Heart right ventricle (tissue), 16 donors: Measurements from ENCODE around the gene CCND2. TPM values are rescaled to one million over a fixed set of nuclear protein-coding genes. Genes with fewer than 3 reads are reported as not detected.

ENCODE experiments used
- ATAC-seq, 8 donors: fragments of 200-7000 bp; cut with Tn5 transposase; one replicate each; pipeline ENCODE4 v1.9.1; 2020; ENCODE audit warnings: mild to moderate bottlenecking in 8 of 8, moderate library complexity in 8 of 8, moderate number of reproducible peaks in 1 of 8
- DNase-seq, 2 donors: peaks; one replicate each; pipeline ENCODE4 v3.0.0-alpha.2; 2020
- H3K27ac ChIP-seq, 10 donors: fragments of 200-600 bp; sonication (generic) in 2 of 10; one replicate each; pipeline versions ENCODE4 v1.5.0 to v1.8.0; 2020 to 2022; ENCODE audit warnings: mild to moderate bottlenecking in 3 of 10
- H3K27me3 ChIP-seq, 7 donors: fragments of 200-600 bp; one replicate each; pipeline ENCODE4 v1.8.0; 2021 to 2022; ENCODE audit warnings: mild to moderate bottlenecking in 2 of 7
- H3K36me3 ChIP-seq, 9 donors: fragments of 200-600 bp; sonication (generic) in 1 of 9; one replicate each; pipeline versions ENCODE4 v1.5.0 to v1.8.0; 2020 to 2022; ENCODE audit warnings: mild to moderate bottlenecking in 2 of 9
- H3K4me1 ChIP-seq, 9 donors: fragments of 200-600 bp; sonication (generic) in 1 of 9; one replicate each; pipeline versions ENCODE4 v1.5.0 to v1.8.0; 2020 to 2022; ENCODE audit warnings: mild to moderate bottlenecking in 4 of 9
- H3K4me3 ChIP-seq, 10 donors: fragments of 200-600 bp; sonication (generic) in 2 of 10; one replicate each; pipeline versions ENCODE4 v1.5.0 to v1.8.0; 2020 to 2022; ENCODE audit warnings: mild to moderate bottlenecking in 7 of 10, moderate library complexity in 2 of 10
- H3K9me3 ChIP-seq, 11 donors: fragments of 200-600 bp in 10 of 11; sonication (generic) in 2 of 11; one replicate each; pipeline versions ENCODE4 v1.5.0 to v1.8.0; 2013 to 2022; ENCODE audit warnings: mild to moderate bottlenecking in 2 of 11, control low read depth in 1 of 11, moderate library complexity in 1 of 11
- CTCF ChIP-seq, 9 donors: fragments of 200-600 bp; sonication (generic) in 2 of 9; IDR thresholded peaks; one replicate each; pipeline versions ENCODE4 v1.5.0 to v1.8.0; 2021 to 2022; ENCODE audit warnings: antibody characterized with exemption in 9 of 9, mild to moderate bottlenecking in 5 of 9, moderate library complexity in 1 of 9
- WGBS, 2 donors: extraction: QIAGEN DNeasy Blood & Tissue Kit; methylation state at CpG; one replicate each; pipeline ENCODE4 v1.1.7; 2013; ENCODE audit warnings: inconsistent platforms in 1 of 2; 5-methylcytosine and 5-hydroxymethylcytosine counted together
- intact Hi-C, 10 donors: fragments of 100-400 bp; cut with DNase I; formaldehyde crosslinking; loops; one replicate each; pipeline versions ENCODE4 v1.11.1 to v1.14.2; 2022
- polyA plus RNA-seq, 2 donors: library from polyadenylated mRNA; stranded (reverse); fragments of 200-250 nt; gene quantifications; one replicate each; pipeline ENCODE4 v1.2.3, GENCODE V29; 2013
- total RNA-seq, 10 donors: library from RNA; stranded (reverse); fragmentation: NEBNext Ultra II Directional in 3 of 10; extraction: Animal tissue kit (Norgen Biotek cat#: 25700) in 3 of 10; gene quantifications; one replicate each; pipeline versions ENCODE4 v1.2.1 to v1.2.4, GENCODE V29; 2021 to 2023
- donor health status: Arrhythmogenic right ventricular cardiomyopathy.
- donor health status: ischemic (EF 13 %, LVEDD 7.1; RV severe dilation, severe dysfunction).
- donor health status: healthy with polysubstance abuse.
- donor health status: DM: no; HTN: yes; CAD: no.
- donor health status: DM: no; HTN: no; CAD: no.
- donor health status: ischemic (EF 25% LVEDD 6.9; RV normal size, moderate dysfunction).
- donor health status: ischemic (EF 25% LVEDD 5.7; RV mildly dilated, moderate dysfunction).
- donor health status: healthy.
- donor health status: DM: yes; HTN: yes; CAD: no.
- donor health status: Ischemic cardiomyopathy.
- donor health status: ischemic (EF 35%, LVEDD 5.7; RV mildly dilated, moderate dysfunction).
- donor health status: nonischemic (EF 11% LVEDD 7.7; RV severe dilation, severe dysfunction).
- donor health status: DM: yes; HTN: yes; CAD: no.
- donor health status: PGD.
- donor health status: ischemic (EF 29% LVEDD 5.4; RV normal size, mild dysfunction).
- donor health status: nonischemic (EF 23%, LVEDD 6.1; RV moderate dilation, normal function).

CCND2 gene
- total and polyA plus RNA-seq, 12 donors = 27.5 to 515 (median 286) TPM

GRCh38 chr12:4296751-4297150 lies 23.2 kb downstream of the CCND2 start:
- 40 to 50% methylated on average over 6 of the region's 6 CpGs for WGBS, 2 donors
- TF ChIP-seq CTCF (IDR thresholded peaks at IDR 0.05) = no peak
- Histone ChIP-seq H3K27me3 (no peaks in the 10 kb centered on the region), H3K4me3 (no peak overlapping the region), H3K9me3 (no peaks in the 10 kb centered on the region), H3K27ac (no peak overlapping the region), H3K4me1 (peaks cover 11 to 84% (median 34%) of the 10 kb centered on the region in 9 donors), H3K36me3 (peaks cover 0 to 95% (median 13%) of the 10 kb centered on the region in 9 donors)
- intact Hi-C loops = no loop called here
- DNase-seq = no peak
- ATAC-seq = no peak

GRCh38 chr12:4297617-4298016 lies 24.1 kb downstream of the CCND2 start:
- Histone ChIP-seq H3K4me1 (peaks cover 7 to 84% (median 32%) of the 10 kb centered on the region in 9 donors), H3K27me3 (no peaks in the 10 kb centered on the region), H3K9me3 (no peaks in the 10 kb centered on the region), H3K36me3 (peaks cover 0 to 96% (median 13%) of the 10 kb centered on the region in 9 donors), H3K4me3 (no peak overlapping the region), H3K27ac (no peak overlapping the region)
- TF ChIP-seq CTCF (IDR thresholded peaks at IDR 0.05) = no peak
- intact Hi-C loops = no loop called here
- no peak for ATAC-seq
- DNase-seq = no peak
- 82 to 87% methylated on average over 13 of the region's 13 CpGs for WGBS, 2 donors

GRCh38 chr12:4300883-4301282 lies 27.3 kb downstream of the CCND2 start:
- Histone ChIP-seq H3K4me3 (no peak overlapping the region), H3K9me3 (no peaks in the 10 kb centered on the region), H3K27me3 (no peaks in the 10 kb centered on the region), H3K4me1 (peaks cover 0 to 85% (median 39%) of the 10 kb centered on the region in 9 donors), H3K27ac (peak overlapping the region in 5 of 10 donors; percentile 4 to 60 (median 44)), H3K36me3 (peaks cover 0 to 99% (median 13%) of the 10 kb centered on the region in 9 donors)
- intact Hi-C loops = no loop called here
- ATAC-seq (peak in 5 of 8 donors; percentile 20 to 71 (median 32)), DNase-seq (no peak)
- WGBS, 2 donors = 40 to 49% methylated on average over 5 of the region's 5 CpGs
- no peak for TF ChIP-seq CTCF (IDR thresholded peaks at IDR 0.05)

GRCh38 chr12:4301932-4302501 lies 28.5 kb downstream of the CCND2 start:
- ATAC-seq = no peak
- no peak for TF ChIP-seq CTCF (IDR thresholded peaks at IDR 0.05)
- H3K27me3 ChIP-seq = no peaks in the 10 kb centered on the region
- DNase-seq = no peak
- peaks cover 0 to 89% (median 10%) of the 10 kb centered on the region in 9 donors for H3K36me3 ChIP-seq
- WGBS, 2 donors = 87 to 91% methylated on average over 11 of the region's 11 CpGs
- peak overlapping the region in 5 of 10 donors; percentile 15 to 63 (median 51) for H3K27ac ChIP-seq
- no peaks in the 10 kb centered on the region for H3K9me3 ChIP-seq
- H3K4me3 ChIP-seq = no peak overlapping the region
- peaks cover 0 to 82% (median 35%) of the 10 kb centered on the region in 9 donors for H3K4me1 ChIP-seq
- intact Hi-C loops = no loop called here
